Stimulated activated CD8-positive, alpha-beta memory T cell treated with anti-CD3 and anti-CD28 coated beads, Interleukin-7, amount 100 ng/mL, for 1 hour (primary cell): ENCODE data around the gene NHSL1.

ENCODE experiments used
- DNase-seq, 2 donors: peaks; one replicate each; pipeline ENCODE4 v3.0.0-alpha.2; 2020; ENCODE audit warnings: low read depth in 2 of 2

NHSL1 gene

DNA sequence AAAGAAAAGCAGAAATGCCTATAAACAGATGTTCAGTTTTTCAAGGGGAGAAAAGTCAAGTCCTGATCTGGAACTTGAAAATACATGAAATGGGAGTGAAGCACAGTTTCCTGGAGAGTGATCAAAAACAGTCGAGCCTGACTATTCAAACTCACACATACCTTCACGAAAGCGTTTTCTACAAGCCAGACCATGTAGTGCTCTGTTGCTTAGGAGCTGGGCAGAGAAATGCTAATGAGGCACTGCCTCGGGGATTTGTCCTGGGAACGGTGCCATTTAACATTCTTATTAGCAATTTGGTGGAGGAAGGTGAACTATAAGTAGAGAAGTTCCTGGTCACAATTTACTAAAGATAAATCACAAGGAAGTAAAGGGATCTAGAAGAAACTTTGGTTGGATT is 5.9 kb downstream of the NHSL1 start:
- no peak for DNase-seq

GRCh38 chr6:138492871-138493270 is 6.4 kb downstream of the NHSL1 start:
- DNase-seq: no peak

GRCh38 chr6:138492113-138492512 is 7.2 kb downstream of the NHSL1 start:
- DNase-seq: no peak

GRCh38 chr6:138491017-138491416 is 8.3 kb downstream of the NHSL1 start:
- DNase-seq: no peak

GRCh38 chr6:138489846-138490245 is 9.4 kb downstream of the NHSL1 start:
- DNase-seq: no peak

DNA sequence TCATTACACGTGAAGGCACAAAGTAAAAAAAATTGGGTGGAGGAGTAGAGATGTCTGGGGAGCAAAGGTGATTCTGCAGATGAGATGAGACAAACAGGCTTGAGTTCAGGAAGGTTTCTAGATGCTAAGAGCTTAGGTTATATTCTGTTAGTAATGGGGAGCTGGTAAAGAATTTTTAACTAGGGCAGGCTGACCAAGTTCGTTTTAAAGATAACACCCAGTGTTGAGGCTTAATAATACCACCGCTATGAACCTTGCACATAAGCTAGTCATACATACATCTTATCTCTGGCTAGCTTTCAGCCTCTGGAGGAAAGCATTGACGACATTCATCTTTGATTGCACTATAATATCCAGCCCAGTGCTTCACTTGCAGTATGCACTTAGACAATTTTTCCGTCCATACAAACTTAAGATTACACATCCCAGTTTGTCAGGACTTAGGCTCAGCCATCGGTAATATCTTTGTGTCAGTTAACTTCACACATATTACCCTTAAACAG is 12.1 kb downstream of the NHSL1 start:
- DNase-seq: no peak

DNA sequence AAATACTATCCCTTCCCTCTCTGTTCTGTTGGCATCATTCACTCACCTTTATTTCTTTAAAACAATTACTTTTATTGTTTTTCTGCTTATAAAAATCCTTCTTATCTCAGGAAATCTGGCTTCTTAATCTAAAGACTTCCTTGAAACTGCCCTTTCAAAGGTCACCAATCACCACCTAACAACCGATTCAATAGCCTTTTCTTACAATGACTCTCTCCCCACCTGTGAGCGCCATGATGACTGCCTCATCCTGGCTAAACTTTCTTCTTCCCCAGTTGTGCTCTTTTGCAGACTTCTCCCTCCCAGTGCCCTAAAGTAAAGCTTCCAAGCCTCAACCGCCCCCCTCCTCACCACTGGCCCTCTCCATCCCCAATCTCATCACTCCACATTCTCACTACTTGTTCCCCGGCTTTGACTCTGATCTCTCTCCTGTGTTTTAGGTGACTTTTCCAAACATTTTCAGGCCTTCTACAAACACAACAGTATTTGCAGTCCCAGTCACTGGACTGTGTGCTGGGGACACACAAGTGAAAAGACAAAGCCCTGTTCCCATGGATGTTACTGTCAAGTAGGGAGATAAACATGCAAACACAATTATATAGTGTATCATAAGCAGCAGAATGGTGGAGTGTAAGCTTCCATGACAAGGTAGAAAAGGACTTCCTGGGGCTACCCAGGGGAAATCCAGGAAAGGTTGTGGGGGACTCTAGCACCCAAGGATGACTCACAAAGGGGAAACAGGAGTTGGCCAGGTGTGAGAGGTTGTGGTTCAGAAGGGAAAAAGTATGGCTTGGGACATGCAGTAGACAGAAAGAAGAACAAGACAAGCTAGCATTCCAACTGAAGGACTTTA is 12.8 kb downstream of the NHSL1 start:
- no peak for DNase-seq

DNA sequence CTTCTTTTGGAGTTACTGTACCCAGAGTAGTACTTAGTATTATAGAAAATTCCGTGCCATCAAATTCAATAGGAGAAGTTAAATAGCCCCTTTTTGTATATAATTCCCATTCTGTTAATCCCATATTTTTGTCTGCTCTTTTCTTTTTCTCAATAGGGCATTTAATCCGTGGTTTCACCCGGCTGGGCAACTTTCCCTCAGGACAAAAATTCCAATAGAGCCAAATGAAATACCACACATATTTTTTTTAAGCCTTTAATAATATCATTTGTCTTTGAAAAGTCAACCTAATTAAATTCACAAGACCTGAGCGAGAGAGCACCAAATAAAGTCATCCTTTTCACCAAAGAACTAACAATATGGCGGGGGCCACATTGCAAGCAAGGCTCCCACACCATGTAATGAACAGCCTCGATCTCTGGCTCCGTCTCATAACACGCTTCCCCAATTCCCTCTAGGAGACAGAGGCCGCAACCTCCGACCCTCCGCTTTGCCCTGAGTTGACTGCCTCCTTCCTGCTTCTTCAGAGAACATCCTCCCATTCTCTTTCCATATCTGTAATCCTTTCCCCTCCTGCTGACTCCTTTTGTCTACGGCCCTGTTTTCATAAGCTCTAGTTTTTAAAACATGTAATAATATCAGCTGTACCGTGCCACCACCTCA is 13.6 kb downstream of the NHSL1 start:
- no peak for DNase-seq

DNA sequence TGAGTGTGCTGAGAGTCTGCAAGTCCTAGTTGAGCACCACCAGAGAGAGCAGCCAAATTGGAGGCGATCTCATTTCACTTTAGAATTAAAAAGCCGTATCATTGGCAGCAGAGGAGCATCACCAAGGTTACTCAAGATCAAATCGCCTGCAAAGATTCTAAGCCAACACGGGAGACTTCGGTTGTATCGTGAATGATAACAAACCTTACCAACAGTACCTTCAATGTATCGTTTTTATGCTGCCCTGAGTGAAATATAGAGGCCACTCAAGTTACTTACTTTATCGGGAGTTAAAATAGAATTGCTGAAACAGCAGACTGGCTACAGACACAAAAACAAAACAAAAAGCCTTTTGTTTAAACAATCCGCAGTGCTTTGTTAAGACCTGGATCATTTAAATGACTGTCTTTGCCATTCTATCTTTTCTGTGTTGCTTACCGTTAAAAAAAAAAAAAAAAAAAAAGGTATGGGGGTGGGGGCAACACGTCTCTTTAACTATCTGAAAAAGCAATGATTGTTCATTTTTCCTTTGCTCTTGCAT is 14.2 kb downstream of the NHSL1 start:
- no peak for DNase-seq

- no peak for DNase-seq
These were observed 15.1 kb downstream of the NHSL1 start for GRCh38 chr6:138484018-138484731.

GRCh38 chr6:138482816-138483215 is 16.5 kb downstream of the NHSL1 start:
- DNase-seq: no peak

GRCh38 chr6:138480279-138480949 is 18.9 kb downstream of the NHSL1 start:
- no peak for DNase-seq

DNA sequence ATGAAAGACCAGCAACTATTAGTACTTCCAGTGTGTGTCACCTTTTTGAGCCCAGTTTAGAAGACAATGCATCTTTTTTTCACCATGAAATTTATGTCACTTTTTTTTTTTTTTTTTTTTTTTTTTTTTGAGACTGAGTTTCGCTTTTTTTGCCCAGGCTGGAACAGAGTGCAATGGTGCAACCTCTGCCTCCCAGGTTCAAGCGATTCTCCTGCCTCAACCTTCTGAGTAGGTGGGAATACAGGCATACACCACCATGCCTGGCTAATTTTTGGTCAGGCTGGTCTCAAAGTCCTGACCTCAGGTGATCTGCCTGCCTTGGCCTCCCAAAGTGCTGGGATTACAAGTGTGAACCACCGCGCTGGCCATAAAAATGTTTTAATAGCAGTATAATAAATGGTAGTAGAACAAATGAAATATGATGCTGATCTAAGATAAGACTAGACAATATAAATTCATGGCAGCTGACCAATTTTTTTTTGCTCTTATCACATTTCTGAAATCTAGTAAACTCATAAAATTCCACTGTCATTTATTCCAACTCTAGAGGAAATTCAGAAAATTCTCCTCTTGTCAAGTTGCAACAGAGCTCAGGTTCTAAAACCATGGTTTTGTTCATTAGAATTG is 21.3 kb downstream of the NHSL1 start:
- no peak for DNase-seq

- no peak for DNase-seq
These were observed 23.2 kb downstream of the NHSL1 start for GRCh38 chr6:138476116-138476515.

DNA sequence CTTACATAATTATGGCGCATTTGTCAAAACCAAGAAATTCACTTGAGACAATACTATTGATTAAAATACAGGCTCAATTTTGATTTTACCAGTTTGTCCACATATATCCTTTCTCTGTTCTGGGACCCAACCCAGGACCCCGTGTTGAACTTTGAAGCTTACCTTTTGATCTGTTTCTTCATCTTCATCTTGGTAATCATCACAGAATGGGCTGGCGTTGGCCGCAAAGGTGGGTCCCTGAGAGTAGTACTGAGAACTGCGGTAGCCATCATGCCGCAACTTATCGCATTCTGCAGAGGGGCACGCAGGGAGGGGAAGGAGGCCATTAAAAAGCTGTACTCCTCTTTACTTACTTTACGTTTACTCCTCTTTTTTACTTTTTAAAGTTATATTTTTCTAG is 26.1 kb downstream of the NHSL1 start:
- no peak for DNase-seq

DNA sequence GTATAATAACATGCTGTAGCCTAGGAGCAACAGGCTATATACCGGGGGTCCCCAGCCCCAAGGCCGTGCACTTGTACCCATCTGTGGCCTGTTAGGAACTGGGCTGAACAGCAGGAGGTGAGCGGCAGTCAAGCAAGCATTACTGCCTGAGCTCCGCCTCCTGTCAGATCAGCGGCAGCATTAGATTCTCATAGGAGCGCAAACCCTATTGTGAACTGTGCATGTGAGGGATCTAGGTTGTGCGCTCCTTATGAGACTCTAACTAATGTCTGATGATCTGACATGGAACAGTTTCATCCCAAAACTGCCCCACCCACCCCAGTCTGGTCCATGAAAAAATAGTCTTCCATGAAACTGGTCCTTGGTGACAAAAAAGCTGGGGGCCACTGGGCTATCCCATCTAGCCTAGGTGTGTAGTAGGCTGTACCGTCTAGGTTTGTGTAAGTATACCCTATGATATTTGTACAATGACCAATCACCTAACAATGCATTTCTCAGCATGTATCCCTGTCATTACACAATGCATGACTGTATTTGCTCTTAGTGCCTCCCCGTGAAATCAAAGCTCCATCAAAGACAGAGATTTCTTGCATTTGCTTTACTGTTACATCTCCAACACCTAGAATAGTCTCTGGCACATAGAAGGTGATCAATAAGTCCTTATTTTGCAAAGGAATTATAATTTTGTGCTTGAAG is 30.8 kb downstream of the NHSL1 start:
- no peak for DNase-seq

- DNase-seq: no peak
These were observed 31.4 kb downstream of the NHSL1 start for GRCh38 chr6:138467901-138468300.

DNA sequence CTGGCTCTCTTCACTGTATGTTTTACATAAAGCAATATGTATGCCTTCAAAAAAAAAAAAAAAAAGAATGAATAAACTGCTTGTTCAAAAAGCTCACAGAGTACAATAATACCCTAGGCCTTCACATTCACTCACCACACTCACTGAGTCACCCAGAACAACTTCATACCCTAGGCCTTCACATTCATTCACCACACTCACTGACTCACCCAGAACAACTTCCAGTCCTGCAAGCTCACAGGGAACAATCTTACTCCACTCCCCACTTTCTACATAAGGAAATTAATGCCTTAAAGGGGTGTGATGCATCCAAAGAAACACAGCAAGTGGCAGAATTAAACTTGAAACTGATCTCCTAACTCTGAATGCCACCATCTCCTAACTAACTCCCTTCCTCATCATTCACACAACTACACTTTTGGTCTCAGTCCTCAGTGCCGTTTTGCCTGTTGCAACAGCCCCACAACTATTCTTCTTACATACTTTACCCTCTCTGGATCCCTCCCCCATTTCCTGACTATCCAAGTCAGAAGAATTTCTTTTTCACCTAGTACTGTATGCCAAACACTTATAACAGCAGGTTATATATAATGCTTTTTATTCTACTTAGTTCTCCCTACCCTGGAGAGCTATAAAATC is 34.2 kb downstream of the NHSL1 start:
- no peak for DNase-seq

- DNase-seq: no peak
These were observed 35.2 kb downstream of the NHSL1 start for GRCh38 chr6:138464085-138464484.

DNA sequence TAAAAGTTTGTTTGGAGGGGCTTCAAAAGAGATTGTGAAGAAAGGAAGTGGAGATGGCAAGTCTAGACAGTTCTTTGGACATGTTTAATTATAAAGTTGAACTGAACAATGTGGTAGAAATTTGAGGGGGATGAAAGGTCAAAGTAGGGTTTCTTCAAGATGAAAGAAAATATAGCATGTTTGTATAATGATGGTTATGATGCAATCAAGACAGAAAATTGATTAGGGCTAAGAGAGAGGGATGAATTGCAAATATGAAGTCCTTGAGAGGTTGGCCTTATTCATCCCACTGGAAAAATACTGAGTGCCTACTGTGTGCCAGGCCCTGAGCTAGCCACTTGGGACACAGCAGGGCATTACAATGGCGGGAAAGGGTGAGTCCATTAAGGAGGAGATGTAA is 37.6 kb downstream of the NHSL1 start:
- no peak for DNase-seq
